Measurements from ENCODE around the gene GRAP2.

Gene GRAP2

DNA sequence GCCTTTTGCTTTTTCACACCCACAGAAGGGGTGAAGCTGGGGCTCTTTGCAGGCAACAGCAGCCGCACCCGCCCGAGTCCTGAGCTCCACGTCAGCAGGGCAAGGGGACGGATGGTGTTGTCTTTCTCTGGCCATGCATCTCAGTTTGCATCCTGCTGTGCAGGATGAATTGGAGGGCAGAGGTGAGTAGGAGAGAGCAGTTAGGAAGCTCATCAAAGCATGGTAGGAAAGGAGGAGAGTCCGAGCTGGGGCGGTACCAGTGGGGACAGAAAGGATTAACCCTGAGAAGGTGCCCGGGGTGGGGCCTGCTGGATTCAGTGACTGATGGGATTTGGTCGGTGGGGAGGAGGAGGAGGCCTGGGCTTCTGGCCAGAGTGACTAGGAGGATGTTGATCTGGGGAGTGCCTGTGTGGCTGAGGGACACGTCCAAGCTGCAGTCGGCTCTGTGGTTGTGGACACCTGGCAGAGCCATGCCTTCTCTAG is 108.4 kb downstream of the GRAP2 start:
- DNase-seq: no peak

DNA sequence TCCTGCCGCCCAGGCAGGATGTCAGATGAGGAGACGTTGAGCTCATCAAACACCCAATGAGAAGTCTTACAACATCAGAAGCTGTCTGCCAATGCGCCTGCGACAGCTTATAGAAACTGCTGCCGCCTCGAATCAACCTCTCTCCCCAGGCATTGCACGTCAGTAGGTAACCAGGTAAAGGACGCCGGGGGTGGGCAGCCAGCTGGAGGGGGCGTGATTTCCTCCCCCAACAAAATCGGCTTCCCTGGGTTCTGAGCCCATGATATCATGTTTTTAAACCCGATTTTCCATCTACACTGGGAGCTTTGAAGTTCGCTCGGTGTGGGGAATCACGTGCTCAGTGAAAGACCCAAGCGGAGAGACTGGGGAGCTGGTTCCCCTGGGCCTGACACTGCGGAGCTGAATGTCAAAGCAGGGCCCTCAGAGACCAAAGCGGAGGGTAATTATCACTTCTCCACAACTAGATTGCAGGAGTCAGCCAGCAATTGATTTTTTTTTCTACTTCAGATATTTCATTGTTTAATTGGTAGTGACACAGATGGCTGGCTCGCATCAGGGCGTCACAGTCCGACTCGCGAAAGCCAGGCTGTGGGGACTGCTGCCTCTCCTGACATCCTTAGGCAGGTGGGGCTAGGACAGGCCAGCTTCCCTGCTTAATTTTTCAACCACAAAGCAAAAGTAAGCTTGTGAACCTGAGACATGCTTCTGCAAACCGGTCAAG is 109.2 kb downstream of the GRAP2 start:
- DNase-seq: no peak

DNA sequence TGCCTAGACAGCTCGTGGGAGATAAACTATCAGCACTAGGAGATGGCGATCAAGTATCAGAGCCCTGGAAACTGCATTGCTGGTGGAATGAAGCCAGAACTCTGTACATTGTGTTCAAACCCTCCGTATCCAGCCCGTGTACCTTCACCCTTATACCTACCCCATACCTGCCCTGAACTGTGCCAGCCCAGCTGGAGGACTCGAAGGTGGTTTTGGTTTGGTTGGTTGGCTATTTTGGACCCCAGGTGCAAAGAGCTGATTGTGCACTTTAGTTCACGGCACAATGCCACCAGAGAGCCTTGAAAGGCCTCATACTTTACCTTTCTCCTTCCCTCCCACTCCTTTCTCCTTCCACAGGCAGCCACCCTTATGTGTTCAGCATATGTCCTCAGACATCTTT is 109.9 kb downstream of the GRAP2 start:
- DNase-seq: no peak

DNA sequence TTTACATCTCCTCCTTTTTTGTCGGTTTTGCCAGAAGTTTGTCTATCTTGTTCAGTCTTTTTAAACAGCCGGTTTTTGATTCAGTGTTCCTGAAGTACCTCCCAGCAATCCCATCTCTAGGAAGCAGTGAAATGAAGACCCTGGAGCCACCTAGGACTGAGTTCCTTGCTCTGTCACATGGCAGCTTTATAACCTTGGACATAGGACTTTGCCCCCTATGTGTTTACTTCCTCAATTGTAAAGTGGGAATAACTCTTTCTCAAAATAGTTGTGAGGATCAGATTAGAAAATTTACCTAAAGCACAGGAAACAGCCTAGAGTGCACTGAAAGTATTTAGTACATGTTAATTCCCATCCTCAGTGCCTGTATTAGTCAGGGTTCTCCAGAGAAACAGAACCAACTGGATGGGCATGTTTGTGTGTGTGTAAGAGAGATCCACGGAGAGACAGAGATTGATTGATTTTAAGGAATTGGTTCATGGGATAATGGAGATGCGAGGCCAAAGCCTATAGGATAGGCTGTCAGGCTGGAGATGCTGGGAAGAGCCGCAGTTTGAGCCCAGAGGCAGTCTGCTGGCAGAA is 113.9 kb downstream of the GRAP2 start:
- no peak for DNase-seq

DNA sequence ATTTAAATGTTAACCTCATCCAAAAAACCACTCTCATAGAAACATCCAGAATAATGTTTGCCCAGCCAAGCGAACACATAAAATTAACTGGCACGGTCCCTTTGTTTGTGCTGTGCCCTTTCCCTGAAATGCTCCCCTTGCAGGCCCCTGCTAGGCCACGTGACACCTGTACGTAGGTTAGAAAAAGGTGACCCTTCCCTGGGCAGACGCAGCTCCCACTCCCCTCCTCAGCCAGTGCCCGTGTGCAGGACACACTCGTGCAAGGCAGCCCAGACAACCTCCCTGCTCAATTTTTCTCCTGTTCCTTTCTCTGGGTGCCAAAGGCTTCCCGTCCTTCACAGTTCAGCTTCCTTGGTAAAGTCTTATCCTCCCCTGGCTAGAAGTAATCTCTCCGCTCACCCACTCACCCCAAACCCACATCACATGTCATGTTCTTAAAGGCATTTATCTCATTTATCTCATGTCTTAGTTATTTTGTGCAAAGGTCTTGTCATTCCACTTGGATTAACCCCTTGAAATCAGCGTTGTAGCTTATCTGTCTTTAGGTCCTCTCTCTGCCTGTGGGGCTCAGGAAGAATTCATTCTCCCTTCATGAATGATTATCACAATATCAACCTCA is 114.6 kb downstream of the GRAP2 start:
- no peak for DNase-seq

GRCh38 chr22:40018051-40018450 is 117.2 kb downstream of the GRAP2 start:
- no peak for DNase-seq

DNA sequence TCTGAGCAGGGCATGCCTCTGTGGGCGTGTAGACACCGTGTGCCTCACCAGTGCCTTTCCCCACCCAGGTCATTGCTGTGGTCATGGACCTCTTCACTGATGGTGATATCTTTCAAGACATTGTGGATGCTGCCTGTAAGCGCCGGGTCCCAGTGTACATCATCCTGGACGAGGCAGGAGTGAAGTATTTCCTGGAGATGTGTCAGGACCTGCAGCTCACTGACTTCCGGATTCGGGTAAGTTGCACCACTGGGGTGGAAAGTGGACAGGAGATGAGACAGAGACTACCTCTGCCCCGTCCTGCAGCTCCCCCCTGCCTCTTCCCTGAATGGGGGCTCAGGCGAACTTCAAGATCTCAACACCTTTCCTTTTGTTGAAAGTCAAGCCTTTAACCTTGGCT is 118.2 kb downstream of the GRAP2 start:
- DNase-seq: no peak

DNA sequence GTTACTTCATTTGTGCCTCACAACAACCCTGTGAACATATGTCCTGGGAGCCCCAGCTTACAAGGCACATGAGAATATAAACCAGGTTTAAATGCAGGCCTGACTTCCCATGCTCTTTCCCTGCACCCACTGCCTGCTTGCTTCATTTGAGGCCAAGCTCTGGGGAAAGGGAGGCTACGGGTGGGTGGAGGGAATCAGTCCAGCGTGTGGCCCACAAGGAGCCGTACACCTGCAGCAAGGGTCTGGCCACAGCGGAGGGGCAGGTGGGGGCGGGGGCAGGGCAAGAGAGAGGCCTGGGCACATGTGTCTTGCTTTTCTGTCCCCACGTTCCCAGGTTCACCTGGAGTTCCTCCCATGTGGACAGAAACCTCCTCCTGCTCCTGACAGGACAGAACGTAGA is 120.1 kb downstream of the GRAP2 start:
- no peak for DNase-seq

- no peak for DNase-seq
Observed at GRCh38 chr22:40021401-40022000, 120.6 kb downstream of the GRAP2 start.

DNA sequence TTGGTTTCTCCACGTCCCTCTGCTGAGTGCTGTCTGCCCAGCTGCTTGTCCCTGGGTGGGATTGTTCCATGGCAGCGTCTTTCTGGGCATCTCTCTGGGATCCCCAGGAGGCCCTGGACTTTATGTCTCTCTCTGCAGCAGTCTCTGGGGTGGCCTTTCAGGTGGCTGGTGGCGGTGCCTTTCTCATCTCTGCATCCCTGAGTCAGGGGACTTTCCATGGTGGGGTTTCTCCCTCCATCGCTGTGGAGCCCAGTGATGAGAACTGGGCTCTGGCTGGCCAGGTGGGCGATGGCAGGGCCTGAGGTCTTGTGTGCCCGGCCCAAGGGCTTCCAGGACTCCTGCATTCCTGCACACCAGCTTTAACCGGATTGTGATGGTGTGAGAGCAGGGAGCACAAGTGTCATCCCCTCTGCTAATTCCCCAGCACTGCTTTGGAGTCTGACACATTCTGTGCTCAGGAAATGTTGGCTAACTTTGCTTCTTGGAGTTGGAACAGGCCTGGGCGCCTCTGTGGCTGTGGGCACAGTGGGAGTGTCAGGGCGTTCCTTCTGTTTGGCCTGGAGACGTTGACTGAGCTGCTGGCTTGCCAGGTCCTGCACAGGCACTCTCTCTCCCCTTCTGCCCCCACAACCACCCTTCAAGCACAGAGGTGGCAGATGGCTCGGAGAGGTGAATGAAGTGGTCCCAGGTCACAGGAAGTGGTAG is 121.8 kb downstream of the GRAP2 start:
- no peak for DNase-seq
